HG03066 (cell line): ENCODE results near the gene MRPL33.

Source experiments
- ATAC-seq: cut with Tn5 transposase; IDR thresholded peaks from one replicate; pipeline ENCODE4 v1.9.1; 2021; ENCODE audit warnings: low read depth; ENCODE audit not compliant: unreplicated experiment

Gene MRPL33

GRCh38 chr2:27772804-27773203, 1.3 kb downstream of the MRPL33 start:
- no peak for ATAC-seq

GRCh38 chr2:27773959-27774358, 2.4 kb downstream of the MRPL33 start:
- no peak for ATAC-seq

GRCh38 chr2:27776097-27776496, 4.6 kb downstream of the MRPL33 start:
- no peak for ATAC-seq

- ATAC-seq = no peak
Measured at GRCh38 chr2:27776696-27777095, 5.2 kb downstream of the MRPL33 start.

GRCh38 chr2:27779417-27780055, 8.0 kb downstream of the MRPL33 start:
- ATAC-seq = no peak

- ATAC-seq = no peak
Measured at GRCh38 chr2:27781496-27781895, 10.0 kb downstream of the MRPL33 start.

DNA sequence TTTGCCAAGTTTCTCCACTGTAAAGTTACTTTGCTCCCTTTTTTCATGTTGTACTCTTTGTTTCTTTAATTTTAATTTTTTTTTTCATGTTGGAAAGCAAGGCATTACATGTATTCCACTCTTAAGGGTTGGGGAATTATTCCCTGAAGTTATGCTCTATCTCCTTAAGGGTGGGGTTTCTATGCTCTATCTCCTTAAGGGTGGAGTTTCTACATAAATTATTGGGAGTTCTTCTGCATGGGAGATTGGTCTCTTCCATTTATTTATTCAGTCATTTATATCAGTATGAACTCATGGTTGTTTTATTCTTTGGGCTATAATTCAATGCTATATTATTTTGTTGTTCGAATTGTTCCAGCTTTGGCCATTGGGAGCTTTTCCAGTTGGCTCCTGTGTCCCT, 11.2 kb downstream of the MRPL33 start:
- ATAC-seq = no peak

DNA sequence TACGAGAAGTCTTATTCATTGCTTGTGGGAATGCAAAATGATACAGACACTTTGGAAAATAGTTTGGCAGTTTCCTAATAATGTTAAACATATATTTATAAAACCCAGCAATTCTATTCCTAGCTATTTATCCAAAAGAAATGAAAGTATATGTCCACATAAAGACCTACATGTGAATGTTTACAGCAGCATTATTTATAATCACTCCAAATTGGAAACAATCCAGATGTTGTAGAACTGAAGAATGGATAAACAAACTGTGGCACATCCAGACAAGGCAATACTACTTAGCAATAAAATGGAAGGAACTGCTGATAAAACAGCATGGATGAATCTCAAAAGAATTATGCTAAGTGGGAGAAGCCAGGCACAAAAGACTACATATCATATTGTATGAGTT, 19.3 kb downstream of the MRPL33 start:
- no peak for ATAC-seq

- no peak for ATAC-seq
Measured at GRCh38 chr2:27792759-27793158, 21.2 kb downstream of the MRPL33 start.

GRCh38 chr2:27795093-27795834, 23.7 kb downstream of the MRPL33 start:
- ATAC-seq = no peak

- no peak for ATAC-seq
Measured at GRCh38 chr2:27795868-27796277, 24.4 kb downstream of the MRPL33 start.

- ATAC-seq = no peak
Measured at GRCh38 chr2:27796791-27797765, 25.6 kb downstream of the MRPL33 start.

DNA sequence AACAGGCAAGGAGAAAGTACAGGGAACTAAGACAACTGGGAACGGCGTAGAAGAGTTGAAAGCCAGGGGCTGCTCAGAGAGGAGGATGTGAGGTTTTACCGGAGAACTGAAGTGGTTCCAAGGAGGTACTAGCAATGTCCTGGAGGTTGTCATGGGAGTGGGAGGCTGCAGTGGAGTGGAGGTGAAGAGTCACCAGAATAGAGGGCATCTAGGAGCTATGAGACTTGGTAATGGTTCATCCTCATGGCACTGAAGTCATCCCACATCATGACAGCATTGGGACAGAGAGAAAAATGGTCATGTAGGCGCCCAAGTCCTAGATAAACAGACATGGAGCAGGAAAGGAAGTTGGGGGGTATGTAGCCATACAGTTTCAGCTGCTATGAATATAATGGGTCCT, 26.3 kb downstream of the MRPL33 start:
- no peak for ATAC-seq

GRCh38 chr2:27798486-27798885, 27.0 kb downstream of the MRPL33 start:
- ATAC-seq = no peak

DNA sequence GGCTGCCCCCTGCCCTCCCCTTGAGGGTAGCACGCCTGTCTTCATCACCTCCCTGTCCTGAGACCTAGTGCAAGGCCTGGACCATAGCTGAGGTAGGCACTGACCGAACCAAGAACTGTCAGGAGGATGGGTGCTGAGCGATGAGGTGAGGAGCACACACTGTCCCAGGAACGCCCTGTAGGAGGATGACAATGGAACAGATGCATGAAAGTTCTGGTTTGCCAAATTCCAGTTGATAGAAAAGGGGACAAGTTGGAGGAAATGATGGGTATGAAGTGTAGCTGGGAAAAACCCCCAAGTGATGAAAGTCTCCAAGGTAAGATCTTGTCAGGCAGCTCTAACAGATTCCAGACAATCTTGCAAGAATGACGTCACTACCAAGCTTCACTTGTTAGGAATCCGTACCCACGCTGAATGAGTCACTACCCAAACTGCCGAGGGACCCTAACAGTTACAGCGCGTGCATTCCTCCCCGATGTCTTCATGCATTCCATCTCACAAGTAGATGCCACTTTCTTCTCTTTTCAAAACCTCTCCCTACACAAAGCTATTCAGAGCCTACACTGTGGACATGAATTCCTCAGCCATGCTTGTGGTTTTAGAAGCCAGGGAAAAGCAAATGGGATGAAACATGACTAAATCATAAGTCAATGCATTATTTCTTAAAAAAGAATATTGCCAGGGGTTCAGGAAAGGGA, 27.6 kb downstream of the MRPL33 start:
- ATAC-seq = no peak

DNA sequence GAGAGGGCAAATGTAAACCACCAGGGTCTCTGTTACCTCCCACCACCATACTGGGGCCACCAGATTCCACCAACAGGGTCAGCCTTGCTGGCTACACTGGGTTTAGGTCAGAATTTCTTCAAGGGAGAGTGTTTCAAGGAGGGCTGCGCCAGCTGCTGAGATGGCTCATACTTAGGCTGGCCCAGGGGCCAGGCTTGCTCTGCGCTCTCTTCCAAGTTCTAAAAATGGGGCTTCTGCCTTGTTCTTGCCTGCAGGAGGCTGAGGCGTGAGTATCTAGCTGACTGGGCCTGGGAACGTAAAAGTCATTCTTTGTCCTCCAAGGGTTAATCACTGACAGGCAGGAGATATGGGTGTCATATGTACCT, 28.1 kb downstream of the MRPL33 start:
- ATAC-seq = no peak

DNA sequence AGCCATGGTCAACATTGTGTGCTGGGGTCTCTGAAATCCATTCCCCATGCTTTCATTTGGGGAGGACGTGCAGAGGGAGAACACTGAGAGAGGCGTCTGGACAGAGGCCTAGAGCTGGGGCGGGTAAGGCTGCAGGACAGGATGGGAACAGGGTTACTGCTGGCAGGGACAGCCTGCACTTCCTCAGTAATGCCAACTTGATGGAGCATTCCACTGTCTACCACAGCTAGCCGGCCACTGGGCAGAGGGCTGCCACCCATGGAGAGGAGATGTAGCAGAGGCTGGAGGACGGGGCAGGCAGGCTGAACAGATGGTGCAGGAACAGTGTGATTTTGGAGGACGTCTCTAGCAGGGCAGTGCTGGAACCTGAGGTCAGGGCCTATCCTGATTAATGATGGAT, 29.3 kb downstream of the MRPL33 start:
- no peak for ATAC-seq

GRCh38 chr2:27802547-27802946, 31.0 kb downstream of the MRPL33 start:
- ATAC-seq = no peak

- ATAC-seq = no peak
Measured at GRCh38 chr2:27803046-27803445, 31.5 kb downstream of the MRPL33 start.

- ATAC-seq = no peak
Measured at GRCh38 chr2:27804146-27804545, 32.6 kb downstream of the MRPL33 start.

- ATAC-seq = no peak
Measured at GRCh38 chr2:27805180-27805579, 33.7 kb downstream of the MRPL33 start.
